ENCODE data around the gene RUNDC3A.

- TF ChIP-seq CTCF (IDR thresholded peaks at IDR 0.05; ENCODE audit: low read depth, low read length): no peak
- TF ChIP-seq POLR2A (IDR thresholded peaks at IDR 0.05; ENCODE audit: extremely low read depth, insufficient read length): no peak
- no peak for TF ChIP-seq MYC (IDR thresholded peaks at IDR 0.05; ENCODE audit: low read depth, low read length)
- TF ChIP-seq MAX (IDR thresholded peaks at IDR 0.05; ENCODE audit: low read depth, low read length): no peak
These were observed 49.7 kb downstream of the RUNDC3A start for GRCh38 chr17:44358066-44358465.
